RPMI8226 (cell line): ENCODE results near the gene HSPA9.
A peak's percentile ranks its signal among the peaks of the same experiment; 100 is the strongest.

Source experiments
- DNase-seq: peaks from one replicate; pipeline ENCODE4 v3.0.0-alpha.2; 2015

HSPA9 gene

GRCh38 chr5:138559937-138560336 lies 15.3 kb downstream of the HSPA9 start:
- no peak for DNase-seq

DNA sequence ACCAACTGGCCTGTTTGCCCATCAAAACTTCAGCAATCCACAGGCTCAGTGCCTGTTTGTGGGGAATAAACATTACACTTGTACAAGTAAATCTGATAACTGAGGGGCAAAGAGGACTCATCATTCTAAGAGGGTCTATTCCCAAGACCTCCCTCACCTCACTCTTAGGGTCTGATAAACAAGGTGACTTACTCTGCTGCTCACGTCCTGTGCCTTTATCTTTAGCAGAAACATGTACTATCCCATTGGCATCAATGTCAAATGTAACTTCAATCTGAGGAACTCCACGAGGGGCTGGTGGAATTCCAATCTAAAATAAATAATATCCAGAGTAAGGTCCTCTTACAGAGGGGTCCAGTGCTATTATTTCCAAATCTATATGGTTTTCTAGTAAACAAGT lies 17.5 kb downstream of the HSPA9 start:
- DNase-seq = no peak

GRCh38 chr5:138554143-138554542 lies 21.1 kb downstream of the HSPA9 start:
- DNase-seq = no peak

DNA sequence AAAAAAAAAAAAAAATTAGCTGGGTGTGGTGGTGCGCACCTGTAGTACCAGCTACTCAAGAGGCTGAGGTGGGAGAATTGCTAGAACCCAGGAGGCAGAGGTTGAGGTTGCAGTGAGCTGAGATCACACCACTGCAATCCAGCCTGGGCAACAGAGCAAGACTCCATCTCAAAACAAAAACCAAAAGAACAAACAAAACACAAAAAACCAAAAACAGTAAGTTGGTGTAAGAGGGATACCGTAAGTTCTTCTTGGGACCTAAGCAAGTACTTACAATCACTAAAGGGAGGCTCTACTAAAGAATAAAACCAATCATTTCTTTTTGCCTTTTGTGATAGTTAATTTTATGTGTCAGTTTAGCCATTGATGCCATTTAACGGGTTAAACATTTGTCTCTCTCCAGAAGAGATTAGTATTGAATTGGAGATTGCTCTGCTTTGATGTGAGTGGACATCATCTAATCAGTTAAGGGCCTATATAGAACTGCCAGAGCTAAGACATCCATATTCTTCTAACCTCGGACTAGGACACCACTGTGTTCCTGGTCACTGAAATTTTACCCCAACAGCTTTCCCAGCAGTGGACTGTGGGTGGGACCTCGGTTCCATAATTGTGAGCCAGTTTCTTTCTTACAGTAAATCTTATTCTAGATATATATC lies 21.6 kb downstream of the HSPA9 start:
- DNase-seq = no peak

DNA sequence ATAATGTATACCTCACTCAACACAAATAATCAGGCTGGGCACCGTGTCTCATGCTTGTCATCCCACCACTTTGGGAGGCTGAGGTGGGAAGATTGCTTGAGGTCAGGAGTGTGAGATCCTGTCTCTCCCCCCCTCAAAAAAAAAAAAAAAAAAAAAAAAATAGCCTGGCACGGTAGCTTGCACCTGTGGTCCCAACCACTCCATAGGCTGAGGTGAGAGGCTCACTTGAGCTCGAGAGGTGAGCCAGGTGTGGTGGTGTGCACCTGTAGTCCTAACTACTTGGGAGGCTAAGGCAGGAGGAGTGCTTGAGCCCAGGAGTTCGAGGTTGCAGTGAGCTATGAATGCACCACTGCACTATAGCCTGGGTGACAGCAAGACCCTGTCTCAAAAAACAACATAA lies 22.5 kb downstream of the HSPA9 start:
- no peak for DNase-seq

- no peak for DNase-seq
These were observed 25.8 kb downstream of the HSPA9 start for GRCh38 chr5:138549414-138549813.

DNA sequence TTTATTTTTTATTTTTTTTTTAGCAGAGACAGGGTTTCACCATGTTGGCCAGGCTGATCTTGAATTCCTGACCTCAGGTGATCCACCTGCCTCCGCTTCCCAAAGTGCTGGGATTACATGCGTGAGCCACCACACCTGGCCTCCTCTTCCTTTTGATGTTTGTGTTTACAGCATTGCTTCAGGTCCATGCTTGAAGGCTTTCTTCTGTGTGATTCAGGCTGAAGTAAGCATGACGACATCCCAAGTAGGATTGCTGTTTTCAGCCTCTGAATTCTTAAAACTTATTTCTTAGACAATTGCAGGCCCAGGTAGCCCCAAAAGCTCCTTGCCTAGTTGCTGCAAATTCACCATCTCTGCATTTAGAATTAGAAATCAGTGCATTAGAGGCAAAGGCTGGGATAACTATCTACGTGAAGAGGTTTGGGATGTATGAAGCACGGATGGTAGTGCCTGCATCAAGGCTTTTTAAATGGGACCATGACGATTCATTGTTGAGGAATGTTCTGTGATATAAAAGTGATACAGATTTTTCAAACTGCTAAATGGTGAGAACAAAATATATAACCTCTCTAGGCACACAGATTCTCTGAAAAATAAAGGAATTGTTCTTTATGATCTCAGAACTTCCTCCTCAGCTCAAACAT lies 29.2 kb downstream of the HSPA9 start:
- no peak for DNase-seq

DNA sequence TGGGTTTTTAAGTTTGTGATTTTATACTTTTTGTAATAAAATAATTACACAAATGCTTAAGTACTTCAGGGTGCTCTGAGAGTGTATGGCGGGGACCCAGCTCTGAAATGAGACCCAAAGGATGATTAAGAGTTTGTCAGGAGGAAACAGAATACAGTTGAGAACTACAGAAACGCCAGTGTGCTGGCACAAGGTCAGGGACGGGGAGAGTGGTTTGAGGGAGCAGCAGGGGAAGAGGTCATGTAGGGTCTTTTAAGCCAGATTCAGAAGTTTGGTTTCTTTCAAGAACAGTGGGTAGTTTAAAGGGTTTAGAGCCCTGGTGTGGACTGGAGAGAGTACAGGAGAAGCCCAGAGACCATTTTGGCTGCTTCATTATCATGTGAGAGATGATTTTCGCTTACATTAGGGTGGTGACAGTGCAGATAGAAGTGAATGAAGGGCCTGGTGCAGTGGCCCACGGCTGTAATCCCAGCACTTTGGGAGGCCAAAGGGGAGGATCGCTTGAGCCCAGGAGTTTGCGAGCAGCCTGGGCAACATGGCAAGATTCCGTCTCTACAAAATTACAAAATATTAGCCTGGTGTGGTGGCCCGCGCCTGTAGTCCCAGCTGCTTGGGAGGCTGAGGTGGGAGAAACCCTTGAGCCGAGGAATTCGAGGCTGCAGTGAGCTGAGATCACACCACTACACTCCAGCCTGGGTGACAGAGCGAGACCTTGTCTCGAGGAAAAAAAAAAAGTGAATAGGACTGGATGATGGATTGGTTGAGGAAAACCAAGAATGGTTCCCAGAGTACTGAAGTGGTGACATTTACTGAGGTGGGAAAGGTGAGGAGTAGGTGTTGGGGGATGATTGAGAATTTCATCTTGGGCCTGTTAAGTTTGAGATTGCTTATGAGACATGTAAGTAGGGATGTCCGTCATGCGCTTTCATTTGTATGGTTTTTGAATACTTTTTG lies 30.7 kb downstream of the HSPA9 start:
- DNase-seq = peak; percentile 24

GRCh38 chr5:138543730-138544104 lies 31.5 kb downstream of the HSPA9 start:
- DNase-seq = no peak

- DNase-seq = peak; percentile 99
These were observed 32.1 kb downstream of the HSPA9 start, which contains the start of gene ETF1 for GRCh38 chr5:138542956-138543729. TSS of gene ETF1 (minus strand) at chr5:138543236. CDS start at chr5:138542918, 318 bp downstream.

DNA sequence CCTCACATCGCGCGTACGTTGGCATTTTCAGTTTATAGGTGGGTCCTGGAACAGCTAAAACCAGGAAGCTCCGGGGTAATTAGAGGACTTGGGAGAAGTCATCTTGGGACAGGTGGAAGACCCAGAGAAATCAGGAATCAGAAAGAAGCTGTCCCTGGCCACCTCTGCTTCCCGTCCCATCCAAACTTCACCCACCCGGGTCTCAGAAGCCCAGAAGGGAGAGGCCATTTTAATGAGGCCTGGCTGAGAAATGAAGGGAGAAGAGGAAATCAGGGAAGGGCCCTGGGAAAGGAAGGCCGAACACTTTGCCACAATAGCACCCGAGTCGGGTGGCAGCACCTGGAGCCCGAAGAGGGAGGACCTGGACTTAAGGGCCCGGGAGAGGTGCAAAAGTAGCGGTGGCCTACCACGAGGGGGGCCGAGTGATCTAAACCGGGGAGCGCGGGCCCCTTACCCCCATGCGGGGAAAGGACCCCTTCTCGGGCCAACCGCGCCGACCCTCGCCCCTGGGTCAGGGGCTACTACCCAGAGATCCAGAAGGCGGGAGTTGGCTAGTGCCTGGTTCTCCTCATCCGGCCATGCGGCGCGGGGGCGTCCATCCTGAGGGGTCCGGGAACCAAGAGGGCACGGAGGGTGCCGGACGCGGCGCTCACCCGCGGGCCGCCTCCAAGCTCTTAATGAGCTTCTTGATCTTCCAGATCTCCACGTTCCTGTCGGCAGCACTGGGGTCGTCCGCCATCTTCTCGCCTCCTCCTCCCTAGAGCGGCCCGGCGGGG lies 32.8 kb downstream of the HSPA9 start:
- no peak for DNase-seq

GRCh38 chr5:138541511-138542179 lies 33.6 kb downstream of the HSPA9 start:
- DNase-seq = no peak

DNA sequence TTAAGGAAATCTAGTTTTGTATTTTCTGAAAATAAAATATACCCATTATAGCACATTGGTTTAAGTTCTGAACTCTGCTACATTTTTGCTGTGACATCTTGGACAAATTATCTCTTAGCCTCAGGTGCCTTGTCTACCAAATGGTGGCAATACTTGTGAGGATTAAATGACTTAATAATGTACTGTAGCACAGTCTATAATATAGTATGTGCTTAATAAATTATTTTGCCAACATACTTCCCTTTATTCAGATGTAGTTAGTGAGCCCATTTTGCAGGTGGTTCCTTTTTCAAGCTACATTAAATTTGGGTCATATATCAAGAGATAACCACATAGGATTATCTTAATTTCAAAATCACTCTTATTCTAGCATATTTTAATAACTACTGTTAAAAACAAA lies 35.4 kb downstream of the HSPA9 start:
- DNase-seq = no peak

DNA sequence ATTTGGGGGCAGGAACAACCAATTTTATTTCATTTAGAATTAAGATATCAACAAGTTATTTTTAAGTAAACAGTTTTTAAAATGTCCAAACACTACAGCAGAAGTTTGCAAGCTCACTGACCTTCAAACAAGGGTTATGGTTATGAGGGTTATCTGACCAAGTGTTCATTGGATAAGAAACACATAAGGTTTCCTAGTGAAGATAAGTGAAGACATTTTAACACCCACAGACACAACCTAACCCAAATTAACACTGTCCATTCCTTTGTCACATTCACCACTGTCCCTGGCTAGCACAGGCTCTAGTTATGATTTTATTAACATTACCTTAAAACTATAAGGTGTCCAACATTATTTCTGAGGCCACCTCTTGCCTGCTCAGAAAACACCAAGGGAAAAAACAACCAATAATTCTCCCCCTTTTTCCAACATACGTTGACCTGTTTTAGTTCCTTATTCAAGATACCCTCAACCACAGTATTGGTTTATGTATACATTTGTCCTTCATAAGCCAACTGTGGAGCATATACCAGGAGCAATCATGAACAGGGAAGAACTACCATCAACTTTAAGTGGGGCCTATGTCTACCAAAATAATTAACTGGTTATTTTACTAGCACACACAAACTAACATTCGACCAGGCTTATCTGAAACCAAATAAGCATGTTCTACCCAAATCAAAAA lies 36.1 kb downstream of the HSPA9 start:
- no peak for DNase-seq

GRCh38 chr5:138536665-138537315 lies 38.4 kb downstream of the HSPA9 start:
- DNase-seq = no peak

DNA sequence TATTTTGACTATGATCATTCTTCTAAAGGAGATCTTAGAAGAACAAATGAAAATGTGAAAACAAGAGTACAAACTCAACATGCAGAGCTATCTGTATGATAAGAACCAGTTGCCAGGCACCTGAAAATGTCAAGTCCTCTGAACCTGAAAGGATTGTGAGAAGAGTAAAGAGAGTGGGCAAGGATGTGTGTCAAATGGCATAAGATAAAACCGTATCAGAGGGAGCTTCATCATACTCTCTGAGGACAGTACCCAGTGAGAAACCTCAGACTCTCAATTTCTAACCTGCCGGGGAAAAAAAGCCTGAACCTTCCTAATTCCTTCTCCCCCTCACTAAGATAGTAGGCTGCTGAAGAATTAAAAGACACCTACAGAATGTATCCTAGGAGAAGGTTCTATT lies 39.0 kb downstream of the HSPA9 start:
- DNase-seq = no peak

DNA sequence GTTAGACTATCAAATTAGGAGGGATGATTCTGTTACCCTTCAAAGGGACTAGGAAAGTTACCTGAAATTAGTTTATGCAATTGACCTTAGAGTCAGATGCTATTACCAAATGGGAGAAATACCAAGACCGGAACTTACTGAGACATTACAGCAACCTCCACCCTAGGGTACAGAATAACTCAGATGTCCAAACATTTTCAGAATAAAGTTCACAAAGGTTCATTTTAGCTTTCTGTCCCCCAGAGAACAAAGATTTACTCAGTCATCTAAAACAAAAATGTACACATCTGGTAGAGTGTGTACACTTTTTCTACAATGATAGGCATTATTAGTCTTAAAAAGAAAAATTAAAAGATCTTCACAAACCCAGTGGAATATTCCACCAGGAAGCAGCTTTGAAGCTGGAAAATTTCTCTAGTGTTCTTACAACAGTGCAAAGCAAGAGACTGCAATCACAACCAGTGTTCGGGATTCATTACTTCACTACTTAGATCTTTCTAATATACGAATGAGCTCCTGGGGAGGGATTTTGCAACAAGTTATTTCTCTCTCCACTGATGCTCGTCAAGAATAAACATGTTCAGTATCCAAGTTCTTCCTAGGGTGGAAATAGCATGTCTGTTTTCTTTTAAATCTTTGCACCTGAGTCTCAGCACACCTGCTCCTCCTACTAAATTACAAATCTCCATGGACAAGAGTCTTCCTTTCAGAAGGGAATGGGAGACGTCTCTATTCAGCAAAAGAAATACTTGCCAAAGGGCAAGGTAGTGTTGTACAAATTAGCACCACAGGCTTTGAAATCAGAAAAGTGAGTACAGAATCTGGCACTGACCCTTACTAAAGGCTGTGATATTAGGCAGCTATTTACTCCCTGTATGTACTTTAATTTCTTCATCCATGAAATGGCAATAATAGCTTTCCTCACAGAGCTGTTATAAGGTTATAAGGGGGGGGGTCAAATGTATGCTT lies 40.9 kb downstream of the HSPA9 start:
- DNase-seq = no peak

- DNase-seq = no peak
These were observed 45.4 kb downstream of the HSPA9 start for GRCh38 chr5:138529812-138530211.
